Endothelial cell (in vitro differentiated cells): ENCODE measurements around the gene SFTPA2. TPM values are rescaled to one million over a fixed set of nuclear protein-coding genes. Genes with fewer than 3 reads are reported as not detected.

Source experiments
- DNase-seq: peaks from one replicate; pipeline ENCODE4 v3.0.0; 2021; ENCODE audit warnings: low spot score
- H3K27ac Mint-ChIP-seq: one replicate; pipeline ENCODE4 v1.8.0; 2021; ENCODE audit warnings: mixed read lengths, inconsistent platforms; ENCODE audit not compliant: unreplicated experiment
- H3K27me3 Mint-ChIP-seq: one replicate; pipeline ENCODE4 v1.8.0; 2021; ENCODE audit warnings: mild to moderate bottlenecking, moderate library complexity, mixed read lengths, inconsistent platforms; ENCODE audit not compliant: unreplicated experiment
- H3K36me3 Mint-ChIP-seq: one replicate; pipeline ENCODE4 v1.8.0; 2021; ENCODE audit warnings: mild to moderate bottlenecking, low read depth, mixed read lengths, inconsistent platforms; ENCODE audit not compliant: unreplicated experiment
- H3K4me1 Mint-ChIP-seq: one replicate; pipeline ENCODE4 v1.8.0; 2021; ENCODE audit warnings: mild to moderate bottlenecking, mixed read lengths, inconsistent platforms; ENCODE audit not compliant: unreplicated experiment
- H3K4me3 Mint-ChIP-seq: one replicate; pipeline ENCODE4 v1.8.0; 2021; ENCODE audit warnings: mild to moderate bottlenecking, mixed read lengths, inconsistent platforms; ENCODE audit not compliant: unreplicated experiment
- H3K9me3 Mint-ChIP-seq: one replicate; pipeline ENCODE4 v1.8.0; 2021; ENCODE audit warnings: mixed read lengths, inconsistent platforms; ENCODE audit not compliant: unreplicated experiment
- total RNA-seq: library from RNA; stranded (reverse); fragmentation: NEBNext Ultra II Directional; extraction: Animal tissue kit (Norgen Biotek cat#: 25700); gene quantifications from one replicate; pipeline ENCODE4 v1.2.1, GENCODE V29; 2021; ENCODE audit not compliant: unreplicated experiment
- TF ChIP-seq, protein P1 (sequence below): fragments of 200-600 bp; sonication (generic); IDR thresholded peaks from one replicate; pipeline ENCODE4 v1.5.0; 2021; ENCODE audit warnings: antibody characterized with exemption; ENCODE audit not compliant: unreplicated experiment

Gene SFTPA2
- total RNA-seq, 1 donor from 2014 or later, result not detected

- H3K9me3 Mint-ChIP-seq, result no peaks in the 10 kb centered on the region
- no peaks in the 10 kb centered on the region for H3K4me1 Mint-ChIP-seq
- H3K27ac Mint-ChIP-seq, result no peak overlapping the region
- no peak for DNase-seq
- TF ChIP-seq, protein P1, sequence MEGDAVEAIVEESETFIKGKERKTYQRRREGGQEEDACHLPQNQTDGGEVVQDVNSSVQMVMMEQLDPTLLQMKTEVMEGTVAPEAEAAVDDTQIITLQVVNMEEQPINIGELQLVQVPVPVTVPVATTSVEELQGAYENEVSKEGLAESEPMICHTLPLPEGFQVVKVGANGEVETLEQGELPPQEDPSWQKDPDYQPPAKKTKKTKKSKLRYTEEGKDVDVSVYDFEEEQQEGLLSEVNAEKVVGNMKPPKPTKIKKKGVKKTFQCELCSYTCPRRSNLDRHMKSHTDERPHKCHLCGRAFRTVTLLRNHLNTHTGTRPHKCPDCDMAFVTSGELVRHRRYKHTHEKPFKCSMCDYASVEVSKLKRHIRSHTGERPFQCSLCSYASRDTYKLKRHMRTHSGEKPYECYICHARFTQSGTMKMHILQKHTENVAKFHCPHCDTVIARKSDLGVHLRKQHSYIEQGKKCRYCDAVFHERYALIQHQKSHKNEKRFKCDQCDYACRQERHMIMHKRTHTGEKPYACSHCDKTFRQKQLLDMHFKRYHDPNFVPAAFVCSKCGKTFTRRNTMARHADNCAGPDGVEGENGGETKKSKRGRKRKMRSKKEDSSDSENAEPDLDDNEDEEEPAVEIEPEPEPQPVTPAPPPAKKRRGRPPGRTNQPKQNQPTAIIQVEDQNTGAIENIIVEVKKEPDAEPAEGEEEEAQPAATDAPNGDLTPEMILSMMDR, result no peak
- peaks cover 7% of the 10 kb centered on the region for H3K27me3 Mint-ChIP-seq
- H3K4me3 Mint-ChIP-seq, result no peak overlapping the region
- H3K36me3 Mint-ChIP-seq, result peaks cover 9% of the 10 kb centered on the region
Observed at GRCh38 chr10:79507440-79508167, 52.6 kb downstream of the SFTPA2 start.

Other genes with a start within 250 kb of the SFTPA2 start
- 21.9 TPM for gene PPIF, start 212.9 kb downstream of the SFTPA2 start, total RNA-seq
- 60.0 TPM for gene ZCCHC24, start 114.8 kb downstream of the SFTPA2 start, total RNA-seq
- 0.59 TPM for gene EIF5AL1, start 47.9 kb downstream of the SFTPA2 start, total RNA-seq
- gene SFTPA1, start 50.5 kb upstream of the SFTPA2 start, total RNA-seq, result not detected
- gene NUTM2B, start 142.8 kb upstream of the SFTPA2 start, total RNA-seq, result 1.5 TPM